NCI-H2081 (cell line): ENCODE measurements around the gene OR3A2.
"Not testable (repeated sequence)": the region's sequence is repeated elsewhere in the genome, so short reads cannot be mapped to it uniquely, and the experiment has no call there.

ENCODE experiments used
- DNase-seq, 2 experiments: peaks; one replicate each; lab custom pipeline; 2025; lab: John Stamatoyannopoulos, UW

Gene OR3A2

DNA sequence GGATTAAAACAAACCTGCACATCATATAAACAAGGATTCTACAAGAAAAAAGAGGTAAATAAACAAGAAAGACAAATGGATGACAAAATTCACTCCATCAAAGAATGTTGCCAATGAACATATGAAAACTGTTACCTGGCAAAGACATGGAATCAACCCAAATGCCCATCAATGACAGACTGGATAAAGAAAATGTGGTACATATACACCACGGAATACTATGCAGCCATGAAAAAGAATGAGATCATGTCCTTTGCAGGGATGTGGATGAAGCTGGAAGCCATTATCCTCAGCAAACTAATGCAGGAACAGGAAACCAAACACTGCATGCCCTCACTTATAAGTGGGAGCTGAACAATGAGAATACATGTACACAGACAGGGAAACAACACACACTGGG is 92.6 kb downstream of the OR3A2 start:
- not testable (repeated sequence) for DNase-seq

DNA sequence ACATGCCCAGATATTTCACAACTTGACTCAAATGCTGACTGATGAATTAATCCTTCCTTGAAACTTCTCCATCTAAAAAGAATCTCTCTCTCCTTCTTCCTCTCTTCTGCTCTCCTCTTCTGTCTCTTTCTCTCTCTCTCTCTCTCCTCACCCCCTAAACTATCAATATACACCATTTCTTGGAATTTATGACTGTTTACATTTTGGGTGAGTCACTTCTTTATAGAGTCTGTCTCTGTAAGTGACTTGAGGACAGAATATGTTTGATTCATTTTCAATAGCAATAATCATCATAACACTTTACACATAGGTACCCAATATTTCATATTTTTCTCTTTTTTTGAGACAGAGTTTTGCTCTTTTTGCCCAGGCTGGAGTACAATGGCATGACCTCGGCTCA is 103.2 kb downstream of the OR3A2 start:
- no peak for DNase-seq

DNA sequence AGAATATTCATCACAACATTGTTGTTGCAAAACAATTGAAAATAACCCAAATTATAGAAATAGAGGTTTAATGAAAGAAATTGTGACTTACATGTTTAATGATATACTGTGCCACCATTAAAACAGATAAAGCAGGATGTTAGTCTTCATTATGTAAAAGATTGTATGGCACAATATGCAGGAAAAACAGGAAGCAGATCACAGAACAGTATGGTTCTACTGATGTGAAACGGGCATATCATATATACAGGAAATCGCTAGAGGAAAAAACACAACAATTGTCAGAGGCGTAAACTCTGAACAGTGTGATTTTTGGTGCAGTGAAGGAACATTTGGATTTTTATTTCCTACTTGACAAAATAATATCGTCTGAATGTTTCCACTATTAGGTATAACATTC is 110.0 kb downstream of the OR3A2 start:
- DNase-seq = no peak

DNA sequence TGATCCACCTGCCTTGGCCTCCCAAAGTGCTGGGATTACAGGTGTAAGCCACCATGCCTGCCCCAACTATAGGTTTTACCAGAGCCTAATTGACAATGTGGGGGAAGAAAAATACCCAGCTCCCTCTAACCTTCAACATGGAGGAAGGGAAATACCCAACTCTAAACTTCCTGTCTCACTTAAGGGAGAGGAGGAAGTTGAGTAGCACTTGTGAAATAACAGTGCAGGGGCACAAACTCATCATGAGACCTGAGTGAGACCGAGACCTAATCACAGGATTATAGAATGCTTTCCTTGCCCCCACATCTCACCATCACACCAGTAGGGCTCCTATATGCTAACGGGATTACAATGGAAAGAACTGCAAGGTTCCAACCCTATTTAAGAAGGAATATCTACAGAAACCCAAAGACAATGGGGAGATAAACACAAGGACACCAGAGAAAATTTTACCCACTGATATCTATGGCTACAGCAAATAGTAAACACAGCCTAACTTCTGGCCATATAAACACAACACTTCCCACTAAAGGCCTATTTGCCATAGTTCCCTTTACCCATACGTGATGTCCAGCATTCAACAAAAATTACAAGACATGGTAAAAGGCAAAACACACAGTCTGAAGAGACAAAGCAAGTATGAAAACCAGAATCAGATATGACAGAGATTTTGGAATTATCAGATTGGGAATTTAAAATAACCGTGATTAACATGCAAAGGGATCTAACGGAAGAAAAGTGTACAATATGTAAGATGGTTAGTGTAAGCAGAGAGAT is 114.8 kb downstream of the OR3A2 start:
- no peak for DNase-seq

DNA sequence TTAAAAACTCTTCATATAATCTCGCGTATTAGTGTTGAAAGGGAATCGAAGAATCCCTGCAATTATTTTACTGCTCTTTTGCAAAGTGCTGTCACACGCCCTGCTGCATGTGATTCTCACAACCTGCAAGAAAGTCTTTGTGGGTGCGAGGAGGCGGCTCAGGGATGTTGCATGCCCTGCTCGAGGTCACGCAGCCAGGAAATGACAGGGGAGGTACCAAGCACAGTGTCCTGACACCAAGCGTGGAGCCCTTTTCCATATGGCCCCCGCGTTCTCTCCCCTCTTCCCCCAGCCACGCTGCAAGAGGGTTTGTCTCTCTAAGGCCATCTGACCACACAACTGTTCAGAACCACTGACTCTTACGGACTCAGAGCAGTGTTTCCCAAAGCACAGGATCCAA is 125.5 kb downstream of the OR3A2 start:
- DNase-seq = no peak

DNA sequence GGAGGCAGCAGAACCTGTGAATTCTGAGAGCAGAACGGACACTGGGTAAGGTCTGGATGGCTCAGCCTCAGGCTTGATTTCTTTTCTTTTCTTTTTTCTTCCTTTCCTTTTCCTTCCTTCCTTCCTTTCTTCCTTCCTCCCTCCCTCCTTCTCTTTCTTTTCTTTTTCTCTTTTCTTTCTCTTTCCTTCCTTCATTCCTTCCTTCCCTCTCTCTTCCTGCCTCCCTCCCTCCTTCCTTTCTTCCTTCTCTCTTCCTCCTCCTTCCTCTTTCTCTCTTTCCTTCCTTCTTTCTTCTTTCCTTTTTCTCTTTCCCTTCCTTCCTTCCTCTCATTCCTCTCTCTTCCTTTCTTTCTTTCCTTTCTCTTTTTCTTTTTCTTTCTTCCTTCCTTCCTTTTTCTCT is 125.9 kb downstream of the OR3A2 start:
- DNase-seq = no peak

DNA sequence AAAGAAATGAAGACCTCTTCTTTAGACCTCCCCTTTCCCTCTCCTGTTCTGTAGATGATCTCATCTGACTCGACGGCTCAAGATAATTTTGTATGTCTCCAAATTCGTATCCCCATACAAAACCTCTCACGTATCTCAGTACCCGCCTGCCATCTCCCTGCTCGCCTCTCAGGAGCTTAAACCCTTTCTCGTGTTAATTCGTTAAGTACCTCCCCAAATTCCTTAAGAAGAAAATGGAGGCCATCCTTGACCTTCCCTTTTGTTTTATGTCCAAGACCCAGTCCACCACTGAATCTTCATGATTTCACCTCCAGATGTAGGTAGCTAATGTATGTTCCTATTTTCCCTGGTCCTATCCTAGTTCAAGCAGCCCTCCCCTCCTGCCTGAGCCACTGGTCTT is 129.5 kb downstream of the OR3A2 start:
- DNase-seq = no peak

DNA sequence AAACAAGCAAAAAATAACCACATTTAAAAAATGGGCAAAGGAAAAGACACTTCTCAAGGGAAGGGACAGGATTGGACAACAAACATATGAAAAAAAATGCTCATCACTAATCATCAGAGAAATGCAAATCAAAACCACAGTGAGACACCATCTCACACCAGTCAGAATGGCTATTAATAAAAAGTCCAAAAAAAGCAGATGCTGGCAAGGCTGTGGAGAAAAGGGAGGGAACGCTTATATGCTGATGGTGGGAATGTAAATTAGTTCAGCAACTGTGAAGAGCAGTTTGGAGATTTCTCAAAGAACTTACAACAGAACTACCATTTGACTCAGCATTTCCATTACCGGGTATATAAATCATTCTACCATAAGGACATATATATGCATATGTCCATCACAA is 137.1 kb downstream of the OR3A2 start:
- DNase-seq = not testable (repeated sequence)

DNA sequence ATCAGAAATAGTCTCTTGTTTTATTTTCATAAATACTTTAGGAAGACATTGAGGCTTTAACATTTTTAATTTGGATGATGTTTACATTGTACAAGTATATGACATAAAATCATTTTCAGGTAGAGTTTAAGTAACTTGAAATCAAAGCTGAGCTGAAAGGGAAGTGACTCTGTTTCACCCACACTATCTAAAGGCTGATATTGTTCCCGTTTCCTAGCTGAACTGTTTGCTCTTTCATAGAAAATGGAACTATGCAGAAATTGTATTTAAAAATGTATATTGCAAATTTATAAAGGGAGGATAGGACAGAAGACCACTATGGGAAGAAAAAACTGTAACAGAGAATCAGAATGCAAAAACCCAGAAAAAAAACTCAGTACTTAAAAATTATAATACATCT is 141.3 kb downstream of the OR3A2 start:
- not testable (repeated sequence) for DNase-seq

DNA sequence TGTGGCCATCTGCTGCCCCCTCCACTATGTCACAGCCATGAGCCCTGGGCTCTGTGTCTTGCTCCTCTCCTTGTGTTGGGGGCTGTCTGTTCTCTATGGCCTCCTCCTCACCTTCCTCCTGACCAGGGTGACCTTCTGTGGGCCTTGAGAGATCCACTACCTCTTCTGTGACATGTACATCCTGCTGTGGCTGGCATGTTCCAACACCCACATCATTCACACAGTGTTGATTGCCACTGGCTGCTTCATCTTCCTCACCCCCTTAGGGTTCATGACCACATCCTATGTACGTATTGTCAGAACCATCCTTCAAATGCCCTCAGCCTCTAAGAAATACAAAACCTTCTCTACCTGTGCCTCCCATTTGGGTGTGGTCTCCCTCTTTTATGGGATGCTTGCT is 145.1 kb downstream of the OR3A2 start:
- DNase-seq = not testable (repeated sequence)

DNA sequence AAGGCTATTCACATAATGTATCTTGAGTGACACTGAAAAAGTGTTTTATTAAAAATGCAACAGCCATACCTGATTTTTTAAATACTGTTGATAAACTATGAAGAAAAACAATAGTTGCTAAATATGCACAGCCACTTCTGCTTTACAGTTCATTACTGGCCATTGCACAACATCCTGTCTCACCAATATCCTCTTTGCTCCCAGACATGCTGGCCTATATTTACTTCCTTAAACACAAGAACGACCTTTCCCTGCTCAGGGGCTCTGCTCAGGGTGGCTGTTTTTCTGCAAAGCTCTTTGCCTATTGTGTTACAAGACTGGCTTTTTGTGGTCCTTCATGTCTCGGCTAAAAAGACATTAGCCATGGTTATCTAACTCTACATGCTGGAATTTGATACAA is 147.4 kb downstream of the OR3A2 start:
- DNase-seq = not testable (repeated sequence)

DNA sequence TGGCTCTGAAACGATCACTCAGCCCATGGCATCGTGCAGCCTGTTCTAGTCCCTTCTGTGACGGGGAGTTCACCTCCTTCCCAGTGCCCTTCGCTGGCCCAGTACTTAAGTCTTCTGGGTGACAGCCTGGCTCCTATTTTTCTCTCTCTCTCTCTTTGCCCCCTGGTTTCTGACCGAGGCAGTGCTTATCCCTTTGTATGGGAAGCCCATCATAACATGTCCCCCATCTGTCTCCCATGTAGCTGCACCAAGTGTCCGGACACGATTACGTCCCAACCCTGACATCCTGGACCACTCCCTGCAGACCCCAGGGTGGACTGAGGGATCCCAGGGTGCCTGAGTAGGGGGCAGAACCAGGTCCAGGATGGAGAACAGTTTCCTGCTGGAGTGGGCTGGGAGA is 153.8 kb downstream of the OR3A2 start:
- not testable (repeated sequence) for DNase-seq
